Measurements from ENCODE around the gene CNGA2. TPM values are rescaled to one million over a fixed set of nuclear protein-coding genes. Genes with fewer than 3 reads are reported as not detected.

The CNGA2 gene
- total and polyA plus RNA-seq, 12 donors = not detected

- Histone ChIP-seq H3K27me3 (peaks cover 6% of the 10 kb centered on the region), H3K4me1 (replicated peaks in 1 of 2) (no peaks in the 10 kb centered on the region), H3K27ac (no peak overlapping the region), H3K4me3 (no peak overlapping the region), H3K9me3 (replicated peaks in 1 of 3) (no peaks in the 10 kb centered on the region), H3K36me3 (replicated peaks in 1 of 2) (no peaks in the 10 kb centered on the region)
- whole genome bisulfite sequencing, 4 donors = 50 to 73% (median 54%) methylated on average over 1 to 2 of the region's 2 CpGs; no CpG with 5 or more reads in 1 of the 4 donors
- DNase-seq = no peak
- intact Hi-C loops (cut with DNase I) = no loop called here
- no peak for TF ChIP-seq POLR2A (IDR thresholded peaks at IDR 0.05)
- no peak for TF ChIP-seq CTCF (IDR thresholded peaks at IDR 0.05)
These were observed 28.3 kb downstream of the CNGA2 start for GRCh38 chrX:151762802-151763201.

- H3K4me1 ChIP-seq (replicated peaks in 1 of 2) = no peaks in the 10 kb centered on the region
- H3K36me3 ChIP-seq (replicated peaks in 1 of 2) = no peaks in the 10 kb centered on the region
- H3K4me3 ChIP-seq = no peak overlapping the region
- intact Hi-C loops (cut with DNase I) = no loop called here
- H3K27me3 ChIP-seq = peaks cover 6% of the 10 kb centered on the region
- H3K27ac ChIP-seq = no peak overlapping the region
- no peak for DNase-seq
- no peaks in the 10 kb centered on the region for H3K9me3 ChIP-seq (replicated peaks in 1 of 3)
- 68 to 92% (median 86%) methylated on average over 2 to 8 of the region's 8 CpGs for WGBS, 4 donors
- no peak for TF ChIP-seq POLR2A (IDR thresholded peaks at IDR 0.05)
- no peak for TF ChIP-seq CTCF (IDR thresholded peaks at IDR 0.05)
These were observed 29.2 kb downstream of the CNGA2 start for GRCh38 chrX:151763711-151764110.

GRCh38 chrX:151765026-151765425, 30.5 kb downstream of the CNGA2 start:
- intact Hi-C loops (cut with DNase I) = no loop called here

GRCh38 chrX:151771726-151772125, 37.2 kb downstream of the CNGA2 start:
- H3K4me3 ChIP-seq = no peak overlapping the region
- no peak for DNase-seq
- WGBS, 4 donors = 74 to 93% (median 84%) methylated on average over 3 of the region's 3 CpGs

More at GRCh38 chrX:151765026-151765425, 30.5 kb downstream of the CNGA2 start:
- TF ChIP-seq CTCF (IDR thresholded peaks at IDR 0.05) (no peak), POLR2A (IDR thresholded peaks at IDR 0.05) (no peak)
- Histone ChIP-seq H3K27me3 (peaks cover 6% of the 10 kb centered on the region), H3K9me3 (replicated peaks in 1 of 3) (no peaks in the 10 kb centered on the region), H3K36me3 (replicated peaks in 1 of 2) (no peaks in the 10 kb centered on the region), H3K4me1 (replicated peaks in 1 of 2) (no peaks in the 10 kb centered on the region), H3K27ac (no peak overlapping the region), H3K4me3 (no peak overlapping the region)
- 67 to 89% (median 74%) methylated on average over 1 to 2 of the region's 2 CpGs for WGBS, 4 donors
- DNase-seq = no peak

More at GRCh38 chrX:151771726-151772125, 37.2 kb downstream of the CNGA2 start:
- H3K36me3 ChIP-seq (replicated peaks in 1 of 2) = no peaks in the 10 kb centered on the region
- no peaks in the 10 kb centered on the region for H3K9me3 ChIP-seq (replicated peaks in 1 of 3)
- no peak overlapping the region for H3K27ac ChIP-seq
- no peaks in the 10 kb centered on the region for H3K4me1 ChIP-seq (replicated peaks in 1 of 2)
- no peak for TF ChIP-seq CTCF (IDR thresholded peaks at IDR 0.05)
- TF ChIP-seq POLR2A (IDR thresholded peaks at IDR 0.05) = no peak
- intact Hi-C loops (cut with DNase I) = no loop called here
- H3K27me3 ChIP-seq = no peaks in the 10 kb centered on the region
